Esophagus muscularis mucosa (tissue), 4 donors: Measurements from ENCODE around the gene ADAMTS2. TPM values are rescaled to one million over a fixed set of nuclear protein-coding genes. Genes with fewer than 3 reads are reported as not detected.

ENCODE experiments used
- DNase-seq: peaks from one replicate; pipeline ENCODE4 v3.0.0-alpha.2; 2017; ENCODE audit errors: extremely low spot score
- H3K27ac ChIP-seq, 4 donors: fragments of 200-600 bp; sonication (generic); replicated peaks in 1 of 4; 1 replicate in 3 of 4; 2 replicates in 1 of 4; pipeline ENCODE4 v1.5.1; 2016 to 2019; ENCODE audit warnings: mild to moderate bottlenecking in 1 of 4
- H3K27me3 ChIP-seq, 4 donors: fragments of 200-600 bp; sonication (generic); one replicate each; pipeline versions ENCODE4 v1.5.1 to v1.6.0; 2016 to 2019
- H3K36me3 ChIP-seq, 4 donors: fragments of 200-600 bp; sonication (generic); one replicate each; pipeline ENCODE4 v1.5.1; 2016 to 2019
- H3K4me1 ChIP-seq, 4 donors: fragments of 200-600 bp; sonication (generic); one replicate each; pipeline ENCODE4 v1.5.1; 2016 to 2019
- H3K4me3 ChIP-seq, 4 donors: fragments of 200-600 bp; sonication (generic); 1 replicate in 2 of 4; 2 replicates in 2 of 4; pipeline ENCODE4 v1.5.1; 2016 to 2019; ENCODE audit warnings: mild to moderate bottlenecking in 4 of 4, moderate library complexity in 1 of 4
- H3K9me3 ChIP-seq, 4 donors: fragments of 200-600 bp; sonication (generic); 1 replicate in 3 of 4; 2 replicates in 1 of 4; pipeline ENCODE4 v1.5.1; 2016 to 2019
- CTCF ChIP-seq, 3 experiments: fragments of 200-600 bp in 2 of 3; fragments of 450-650 bp in 1 of 3; sonication (generic) in 2 of 3; IDR thresholded peaks; one replicate each; pipeline ENCODE4 v1.5.1; 2017 to 2019; ENCODE audit warnings: antibody characterized with exemption in 3 of 3, mild to moderate bottlenecking in 2 of 3, moderate library complexity in 1 of 3
- EP300 ChIP-seq: sonication (generic); formaldehyde crosslinking; IDR thresholded peaks from one replicate; pipeline ENCODE4 v1.6.1; 2017; ENCODE audit warnings: antibody characterized with exemption
- POLR2A ChIP-seq: fragments of 450-650 bp; IDR thresholded peaks from one replicate; pipeline ENCODE4 v1.6.1; 2017; ENCODE audit warnings: antibody characterized with exemption, moderate library complexity, mild to moderate bottlenecking, low read depth
- POLR2AphosphoS5 ChIP-seq, 2 donors: sonication (generic); formaldehyde crosslinking; IDR thresholded peaks; one replicate each; pipeline ENCODE4 v1.6.1; 2017; ENCODE audit warnings: antibody characterized with exemption in 2 of 2
- WGBS: methylation state at CpG from one replicate; pipeline ENCODE4 v1.1.5; 2018; 5-methylcytosine and 5-hydroxymethylcytosine counted together
- intact Hi-C: fragments of 100-400 bp; cut with DNase I; formaldehyde crosslinking; loops from one replicate; pipeline ENCODE4 v1.15.1; 2023
- total RNA-seq, 4 donors: library from RNA; depleted of rRNA; stranded (reverse); fragments of >200 nt; gene quantifications; one replicate each; pipeline versions ENCODE4 v1.1.0 to v1.2.1, GENCODE V29; 2016

ADAMTS2 gene
- total RNA-seq, 4 donors from 2014 or later = 17.8 to 31.8 (median 21.4) TPM

DNA sequence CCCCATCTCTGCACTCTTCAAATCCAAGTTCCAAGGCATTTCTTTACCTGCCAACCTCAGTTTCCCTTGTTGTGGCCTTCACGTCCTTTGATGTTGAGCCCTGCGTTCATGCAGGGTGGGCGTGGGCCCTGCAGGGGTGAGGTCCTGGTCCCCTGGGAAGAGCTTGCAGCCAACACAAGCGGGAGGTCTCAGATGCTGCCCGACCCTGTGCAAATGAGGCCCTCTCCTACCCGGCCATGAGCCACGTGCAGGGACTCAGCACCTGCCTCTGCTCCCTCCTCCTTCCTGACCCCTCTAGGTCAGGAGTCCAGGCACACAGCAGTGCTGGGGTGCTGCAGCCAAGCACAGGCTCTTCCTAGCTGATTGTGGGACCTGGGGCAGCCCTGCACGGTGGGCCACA, 124.5 kb downstream of the ADAMTS2 start:
- intact Hi-C loops = no loop called here
- Histone ChIP-seq H3K4me1 (peaks cover 0 to 7% (median 0%) of the 10 kb centered on the region in 4 donors), H3K27ac (no peak overlapping the region), H3K4me3 (no peak overlapping the region), H3K27me3 (no peaks in the 10 kb centered on the region), H3K36me3 (no peaks in the 10 kb centered on the region), H3K9me3 (no peaks in the 10 kb centered on the region)
- no peak for DNase-seq
- TF ChIP-seq EP300 = no peak
- no peak for TF ChIP-seq POLR2AphosphoS5 (IDR thresholded peaks at IDR 0.05)
- TF ChIP-seq POLR2A = no peak
- no peak for TF ChIP-seq CTCF (IDR thresholded peaks at IDR 0.05)
- WGBS = 85% methylated on average over 6 of the region's 8 CpGs

- no peak overlapping the region for H3K4me3 ChIP-seq
- H3K36me3 ChIP-seq = no peaks in the 10 kb centered on the region
- H3K27me3 ChIP-seq = no peaks in the 10 kb centered on the region
- TF ChIP-seq POLR2AphosphoS5 (IDR thresholded peaks at IDR 0.05) (no peak), EP300 (no peak), CTCF (IDR thresholded peaks at IDR 0.05) (no peak), POLR2A (no peak)
- H3K27ac ChIP-seq = no peak overlapping the region
- peaks cover 0 to 7% (median 0%) of the 10 kb centered on the region in 4 donors for H3K4me1 ChIP-seq
- no peaks in the 10 kb centered on the region for H3K9me3 ChIP-seq
- no peak for DNase-seq
- 80% methylated on average over 19 of the region's 30 CpGs for WGBS
- intact Hi-C loops = no loop called here
These were observed 125.3 kb downstream of the ADAMTS2 start for GRCh38 chr5:179219661-179220620.

- intact Hi-C loops = no loop called here
- no peak overlapping the region for H3K4me3 ChIP-seq
- H3K27ac ChIP-seq = no peak overlapping the region
- H3K27me3 ChIP-seq = no peaks in the 10 kb centered on the region
- TF ChIP-seq POLR2AphosphoS5 (IDR thresholded peaks at IDR 0.05) = no peak
- TF ChIP-seq POLR2A = no peak
- no peak for TF ChIP-seq CTCF (IDR thresholded peaks at IDR 0.05)
- TF ChIP-seq EP300 = no peak
- H3K9me3 ChIP-seq = no peaks in the 10 kb centered on the region
- WGBS = 85% methylated on average over 3 of the region's 4 CpGs
- peaks cover 0 to 7% (median 0%) of the 10 kb centered on the region in 4 donors for H3K4me1 ChIP-seq
- no peaks in the 10 kb centered on the region for H3K36me3 ChIP-seq
- DNase-seq = no peak
These were observed 126.3 kb downstream of the ADAMTS2 start for GRCh38 chr5:179218943-179219330.

GRCh38 chr5:179217956-179218942, 127.0 kb downstream of the ADAMTS2 start:
- intact Hi-C loops = no loop called here
- Histone ChIP-seq H3K4me1 (peaks cover 0 to 7% (median 0%) of the 10 kb centered on the region in 4 donors), H3K9me3 (no peaks in the 10 kb centered on the region), H3K36me3 (no peaks in the 10 kb centered on the region), H3K27me3 (no peaks in the 10 kb centered on the region), H3K4me3 (no peak overlapping the region), H3K27ac (no peak overlapping the region)
- TF ChIP-seq EP300 (no peak), POLR2A (no peak), CTCF (IDR thresholded peaks at IDR 0.05) (no peak), POLR2AphosphoS5 (IDR thresholded peaks at IDR 0.05) (no peak)
- 83% methylated on average over 9 of the region's 16 CpGs for WGBS
- DNase-seq = no peak
